Gastroesophageal sphincter (tissue), 3 donors: ENCODE data around the gene PPP3CA.

Experiments used
- CTCF ChIP-seq, 4 experiments: fragments of 200-600 bp in 2 of 4; fragments of 450-650 bp in 2 of 4; sonication (generic) in 1 of 4; IDR thresholded peaks; one replicate each; pipeline ENCODE4 v1.5.1; 2017 to 2019; ENCODE audit warnings: antibody characterized with exemption in 4 of 4, mild to moderate bottlenecking in 2 of 4, moderate library complexity in 2 of 4
- EP300 ChIP-seq: sonication (generic); formaldehyde crosslinking; IDR thresholded peaks from one replicate; pipeline ENCODE4 v1.6.1; 2017; ENCODE audit warnings: antibody characterized with exemption, mild to moderate bottlenecking
- POLR2A ChIP-seq, 2 donors: fragments of 450-650 bp; IDR thresholded peaks; one replicate each; pipeline ENCODE4 v1.6.1; 2017; ENCODE audit warnings: antibody characterized with exemption in 2 of 2, mild to moderate bottlenecking in 2 of 2, moderate library complexity in 1 of 2

DNA sequence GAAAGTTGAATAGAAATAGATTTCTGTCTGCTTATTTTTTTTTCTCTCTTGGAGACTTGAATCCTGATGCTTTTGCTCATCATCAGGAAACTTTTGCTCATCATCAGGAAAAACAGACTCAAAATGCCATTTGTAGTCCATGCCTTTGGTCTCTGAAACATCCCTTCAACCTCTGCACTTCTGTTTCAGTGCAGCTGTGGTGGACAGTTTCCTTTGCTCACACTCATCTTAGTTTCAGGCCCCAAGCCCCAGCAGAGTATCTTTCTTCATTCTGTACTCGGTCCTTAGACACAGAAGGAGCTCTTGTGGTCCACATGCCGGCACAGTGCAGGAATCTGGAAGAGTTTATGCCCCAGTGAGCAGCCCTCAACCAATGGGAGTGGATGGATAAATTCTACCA lies 337.9 kb downstream of the PPP3CA start:
- TF ChIP-seq CTCF (IDR thresholded peaks at IDR 0.05) (no peak), EP300 (no peak), POLR2A (IDR thresholded peaks at IDR 0.05) (no peak)
